Daoy (cell line): Measurements from ENCODE around the gene GIT1. TPM values are rescaled to one million over a fixed set of nuclear protein-coding genes. Genes with fewer than 3 reads are reported as not detected.

Experiments
- DNase-seq: peaks from one replicate; pipeline ENCODE4 v3.0.0-alpha.2; 2015; ENCODE audit warnings: low read depth
- total RNA-seq: library from RNA; depleted of rRNA; stranded (reverse); fragments of >200 nt; shearing (Covaris generic); gene quantifications from 2 replicates; pipeline ENCODE4 v1.2.3, GENCODE V29; 2014; rRNA removed

Gene GIT1, protein sequence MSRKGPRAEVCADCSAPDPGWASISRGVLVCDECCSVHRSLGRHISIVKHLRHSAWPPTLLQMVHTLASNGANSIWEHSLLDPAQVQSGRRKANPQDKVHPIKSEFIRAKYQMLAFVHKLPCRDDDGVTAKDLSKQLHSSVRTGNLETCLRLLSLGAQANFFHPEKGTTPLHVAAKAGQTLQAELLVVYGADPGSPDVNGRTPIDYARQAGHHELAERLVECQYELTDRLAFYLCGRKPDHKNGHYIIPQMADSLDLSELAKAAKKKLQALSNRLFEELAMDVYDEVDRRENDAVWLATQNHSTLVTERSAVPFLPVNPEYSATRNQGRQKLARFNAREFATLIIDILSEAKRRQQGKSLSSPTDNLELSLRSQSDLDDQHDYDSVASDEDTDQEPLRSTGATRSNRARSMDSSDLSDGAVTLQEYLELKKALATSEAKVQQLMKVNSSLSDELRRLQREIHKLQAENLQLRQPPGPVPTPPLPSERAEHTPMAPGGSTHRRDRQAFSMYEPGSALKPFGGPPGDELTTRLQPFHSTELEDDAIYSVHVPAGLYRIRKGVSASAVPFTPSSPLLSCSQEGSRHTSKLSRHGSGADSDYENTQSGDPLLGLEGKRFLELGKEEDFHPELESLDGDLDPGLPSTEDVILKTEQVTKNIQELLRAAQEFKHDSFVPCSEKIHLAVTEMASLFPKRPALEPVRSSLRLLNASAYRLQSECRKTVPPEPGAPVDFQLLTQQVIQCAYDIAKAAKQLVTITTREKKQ
- 22.0 and 23.2 TPM in 2 replicates for total RNA-seq

GRCh38 chr17:29589524-29590410, at the start of gene GIT1:
Gene GIT1, minus strand, starts transcription at chr17:29589648. Its CDS starts 270 bp downstream, at chr17:29589378.
- DNase-seq: peak; percentile 92

GRCh38 chr17:29633886-29634285, 44.4 kb upstream of the GIT1 start:
- DNase-seq: no peak

DNA sequence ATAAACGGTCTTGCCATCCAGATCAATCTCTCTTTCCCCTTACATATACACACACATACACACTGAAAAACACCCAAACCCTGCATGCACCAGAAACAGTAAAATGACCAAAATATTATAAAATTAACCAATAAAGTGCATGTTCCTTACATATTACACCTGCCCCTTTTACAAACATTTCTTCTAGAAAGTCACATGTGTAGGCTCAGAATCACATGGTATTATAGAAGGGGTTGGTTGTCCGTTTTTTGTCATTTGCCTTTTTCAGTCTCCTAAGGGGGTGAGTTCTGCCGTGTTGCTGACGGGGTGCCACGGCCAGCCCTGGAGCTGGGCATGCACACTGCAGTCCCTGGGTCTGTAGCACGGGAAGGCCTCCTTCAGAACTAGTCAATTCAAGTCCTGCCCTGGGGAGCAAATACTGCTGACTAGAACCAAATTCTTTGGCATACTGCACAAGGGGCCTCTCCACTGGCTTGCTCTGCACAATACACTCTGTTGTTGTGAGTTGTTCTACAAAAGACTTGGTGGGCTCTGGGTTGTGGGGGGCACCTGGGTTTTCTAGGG, 41.3 kb upstream of the GIT1 start:
- DNase-seq: no peak

DNA sequence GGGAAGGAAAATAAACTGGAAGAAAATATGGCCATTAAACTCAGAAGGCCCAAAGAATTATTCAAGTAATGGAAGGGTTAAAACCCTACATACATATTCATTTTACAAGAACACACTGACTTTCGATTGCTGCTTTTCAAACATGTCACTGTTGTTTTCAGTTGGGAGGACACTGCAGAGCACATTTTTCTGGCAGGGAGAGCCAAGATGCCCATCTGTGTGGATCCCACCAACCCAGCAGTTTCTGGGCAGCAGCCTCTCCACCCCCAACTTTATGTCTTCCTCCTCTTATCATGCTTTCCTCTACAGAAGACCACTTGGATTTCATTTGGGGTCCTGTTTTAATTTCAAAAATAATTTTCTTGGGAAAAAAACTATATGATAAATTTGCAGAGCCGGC, 40.4 kb upstream of the GIT1 start:
- no peak for DNase-seq

GRCh38 chr17:29628644-29629043, 39.2 kb upstream of the GIT1 start:
- DNase-seq: no peak

DNA sequence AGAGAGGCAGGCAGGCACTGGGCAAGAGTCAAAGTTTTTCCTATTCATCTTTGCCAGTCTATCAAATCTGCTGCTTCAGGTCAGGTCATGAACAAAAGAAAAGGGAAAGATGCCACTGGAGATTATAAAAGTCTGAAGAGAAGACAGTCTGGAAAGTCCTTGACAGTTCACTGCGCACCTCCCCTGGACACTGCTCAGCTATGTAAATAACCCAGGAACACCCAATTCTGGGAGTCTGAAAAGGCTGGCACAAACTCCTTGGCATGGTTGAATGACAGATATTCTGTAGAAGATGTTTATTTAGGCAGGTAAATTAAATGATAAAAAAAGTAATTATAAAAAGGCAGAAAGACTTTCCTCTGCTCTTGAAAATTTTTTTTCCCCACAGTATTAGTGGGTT, 38.5 kb upstream of the GIT1 start:
- no peak for DNase-seq

GRCh38 chr17:29625037-29625750, 35.7 kb upstream of the GIT1 start:
- DNase-seq: peak; percentile 73

DNA sequence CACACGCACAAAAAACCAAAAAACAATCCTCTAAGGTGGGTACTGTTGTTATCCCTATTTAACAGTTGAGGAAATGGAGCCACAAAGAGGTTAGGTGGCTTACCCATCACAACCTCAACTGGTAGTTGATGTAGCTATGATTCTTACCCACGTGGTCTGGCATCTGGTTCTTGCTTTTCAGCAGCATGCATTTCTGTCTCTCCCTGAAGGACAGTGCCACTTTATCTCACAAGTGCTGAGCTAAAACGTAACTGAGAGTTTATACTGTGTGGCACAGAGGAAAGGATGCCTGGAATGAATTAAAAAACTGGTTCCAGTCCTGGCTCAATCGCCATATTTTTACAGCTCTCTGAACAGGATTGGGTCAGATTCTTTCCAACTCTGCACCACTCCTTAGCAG, 35.1 kb upstream of the GIT1 start:
- DNase-seq: no peak

- DNase-seq: no peak
These were observed 33.8 kb upstream of the GIT1 start for GRCh38 chr17:29623283-29623647.

DNA sequence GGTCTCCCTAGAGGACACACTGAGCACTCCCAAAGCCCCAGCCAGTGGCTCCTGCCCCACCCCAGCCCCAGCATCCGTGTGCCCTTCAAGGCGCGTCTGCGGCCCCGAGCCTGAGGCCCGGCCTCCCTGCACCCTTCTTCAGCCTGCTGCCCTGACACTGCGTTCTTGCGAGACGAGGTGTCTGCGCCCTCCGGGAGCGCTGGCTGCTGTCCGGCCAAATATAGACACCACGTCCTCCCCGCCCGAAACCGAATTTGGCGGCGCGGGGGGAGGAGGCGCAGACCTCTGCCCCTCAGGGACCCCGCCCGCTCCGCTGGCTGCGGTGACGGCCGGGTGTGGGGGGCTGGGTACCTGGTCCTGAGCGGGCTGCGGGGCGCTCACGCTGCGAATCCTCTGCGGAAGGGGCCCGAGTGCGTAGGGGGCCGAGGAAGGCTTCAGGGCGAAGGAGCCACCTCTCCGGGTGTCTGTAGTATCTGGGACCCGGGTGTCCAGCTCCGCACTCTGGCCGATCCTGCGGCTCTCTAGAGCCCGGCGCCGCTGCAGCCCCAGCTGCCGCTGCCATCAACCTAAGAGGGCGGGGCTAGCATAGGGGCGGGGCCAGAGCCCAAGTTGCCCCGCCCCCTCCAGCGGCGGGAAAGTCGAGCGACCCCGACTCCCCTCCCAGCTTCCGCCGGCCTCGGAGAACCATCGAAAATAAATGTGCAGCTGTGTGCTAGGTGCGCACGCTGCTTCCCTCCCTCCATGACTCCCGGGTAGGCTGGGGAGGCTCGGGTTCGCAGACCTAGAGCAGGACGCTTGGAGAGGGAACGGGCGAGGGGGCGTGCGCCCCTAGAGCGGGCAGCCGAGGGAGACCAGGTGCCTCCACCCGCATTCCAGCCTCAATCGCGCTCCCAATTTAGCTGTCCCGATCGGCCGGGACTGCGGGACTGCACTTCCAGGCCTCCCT, 33.2 kb upstream of the GIT1 start, which contains the start of gene CORO6:
Gene CORO6 (minus strand): TSS at position 576 of the 946 bp plus-strand sequence. CDS start 1,491 bp downstream, outside the sequence.
- peak; percentile 51 for DNase-seq

DNA sequence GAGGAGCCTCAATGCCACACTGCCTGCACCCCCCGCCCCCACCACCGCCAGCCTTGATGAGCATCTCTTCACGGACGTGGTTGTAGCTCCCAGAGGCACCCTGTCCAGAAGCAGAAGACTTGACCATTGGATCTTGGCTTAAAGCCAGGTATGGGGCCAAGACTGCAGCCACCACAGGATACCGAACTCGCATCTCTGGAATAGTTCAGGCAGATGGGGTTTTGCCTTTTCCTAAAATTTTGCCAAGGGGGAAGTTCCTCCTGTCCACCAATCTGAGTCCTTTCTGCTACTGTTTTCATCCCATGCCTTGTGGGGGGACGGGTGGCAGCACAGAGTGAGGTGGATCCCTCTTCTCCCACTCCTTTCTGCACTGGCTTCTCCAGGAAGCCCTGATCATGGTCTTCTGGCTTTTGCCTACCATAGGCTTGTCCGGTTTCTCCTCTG, 32.3 kb upstream of the GIT1 start:
- DNase-seq: no peak

GRCh38 chr17:29620779-29621500, 31.5 kb upstream of the GIT1 start:
- DNase-seq: no peak

DNA sequence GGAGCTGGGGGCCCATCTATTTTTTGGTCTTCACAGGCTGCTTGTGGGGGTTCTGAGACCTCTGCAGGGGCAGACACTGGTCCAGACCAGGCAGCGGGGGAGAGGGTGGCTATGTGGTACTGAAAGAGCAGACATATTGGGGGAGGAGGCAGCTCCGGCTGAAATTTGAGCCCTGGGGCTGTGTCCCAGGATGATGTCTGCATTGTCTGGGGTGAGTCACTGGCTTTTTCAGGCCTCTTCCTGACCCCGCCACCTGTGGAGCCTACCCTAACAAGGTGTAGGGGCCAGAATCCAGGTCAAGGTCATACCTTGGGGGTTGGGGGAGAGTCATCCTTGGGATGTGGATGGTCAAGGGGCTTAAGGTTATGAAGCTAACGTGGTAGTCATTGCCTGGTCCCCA, 30.8 kb upstream of the GIT1 start:
- peak; percentile 66 for DNase-seq

DNA sequence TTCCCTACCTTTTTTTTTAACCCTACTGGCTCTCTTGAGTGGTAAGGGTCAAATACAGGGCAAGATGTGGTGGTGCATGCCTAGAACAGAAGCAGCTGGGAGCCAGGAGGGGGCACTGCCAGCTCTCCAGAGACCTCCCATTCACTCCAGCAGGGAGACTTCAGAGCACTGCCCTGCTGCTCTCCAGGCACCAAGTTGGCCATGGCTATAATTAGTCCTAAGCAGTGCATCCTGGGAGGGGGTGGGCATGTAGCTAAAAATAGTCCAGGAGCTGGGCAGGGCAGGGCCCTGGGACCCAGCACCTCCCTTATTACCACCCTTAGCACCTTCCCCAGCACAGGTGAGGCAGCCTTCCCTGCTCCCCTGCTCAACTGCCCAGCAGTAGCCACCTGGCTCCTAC, 29.8 kb upstream of the GIT1 start:
- DNase-seq: peak; percentile 52

DNA sequence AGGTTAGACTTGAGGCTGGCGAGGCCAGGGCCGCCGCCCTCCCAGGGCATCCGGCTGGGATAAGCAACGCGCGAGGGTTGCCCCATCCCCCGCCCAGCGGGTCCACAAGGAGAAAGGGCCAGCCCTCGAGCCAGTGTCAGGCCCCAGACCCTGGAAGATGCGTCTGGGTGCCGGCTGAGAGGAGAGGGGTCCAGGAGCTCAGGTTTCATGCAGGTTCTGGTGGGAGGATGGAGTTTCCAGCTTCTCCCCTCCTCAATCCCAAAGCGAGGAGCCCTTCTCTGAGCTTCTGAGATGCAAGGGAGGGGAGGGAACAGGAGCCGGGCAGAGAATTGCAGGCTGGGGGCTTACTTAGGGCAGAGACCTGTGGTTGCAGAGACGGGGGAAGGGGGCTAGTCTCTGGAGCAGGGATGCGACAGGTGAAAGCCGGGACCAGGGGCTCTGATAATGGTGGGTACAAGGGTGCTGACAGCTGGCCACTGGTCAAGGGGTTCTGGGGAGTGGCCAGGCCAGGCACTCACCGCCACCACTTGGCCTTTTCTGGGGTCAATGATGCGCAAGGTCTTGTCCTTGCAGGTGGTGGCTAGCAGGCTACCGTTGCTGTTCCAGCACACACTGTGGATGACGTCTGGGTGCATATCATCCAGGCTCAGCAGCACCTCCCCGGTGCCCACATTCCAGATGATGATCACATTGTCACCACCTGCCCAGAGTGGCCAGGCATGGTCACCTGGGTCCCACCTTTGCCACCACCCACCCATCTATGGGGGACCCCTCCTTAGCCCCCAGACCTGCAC, 29.0 kb upstream of the GIT1 start:
- DNase-seq: no peak

DNA sequence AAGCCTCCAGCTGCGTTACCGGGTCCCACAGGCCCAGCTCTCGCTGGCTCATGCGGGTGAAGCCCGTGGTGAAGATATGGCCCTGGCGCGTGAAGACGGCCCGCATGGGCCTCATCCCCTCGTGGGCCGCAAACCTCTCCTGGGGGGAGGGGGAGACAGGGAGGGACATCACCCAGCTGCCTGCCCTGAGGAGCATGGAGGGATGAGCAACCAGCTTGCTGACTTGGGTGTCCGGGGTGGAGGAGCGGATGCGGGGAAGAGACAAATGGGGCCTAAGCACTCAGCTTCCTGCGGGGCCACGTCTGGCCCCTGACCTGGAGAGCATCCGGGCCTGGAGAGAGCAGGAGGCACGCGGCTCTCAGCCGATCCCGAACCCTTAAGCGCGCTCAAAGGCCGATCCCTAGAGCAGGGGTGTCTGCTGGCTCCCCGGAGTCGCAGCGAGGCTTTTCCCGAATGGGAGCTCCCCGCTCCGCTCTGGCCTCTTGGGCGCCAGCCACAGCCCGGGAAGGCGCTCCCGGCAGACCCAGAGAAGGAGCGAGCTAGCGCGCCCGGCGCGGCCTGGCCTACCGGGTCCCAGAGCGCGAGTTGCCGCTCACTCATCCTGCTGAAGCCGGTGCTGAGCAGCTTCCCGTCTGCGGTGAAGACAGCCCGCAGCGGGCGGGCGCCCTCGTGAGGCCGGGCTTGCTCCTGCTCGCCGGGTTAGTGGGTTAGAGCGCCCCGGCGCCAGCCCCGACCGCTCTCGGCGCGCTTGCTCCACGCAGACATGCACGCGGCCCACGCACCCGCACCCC, 28.2 kb upstream of the GIT1 start:
- DNase-seq: peak; percentile 86

DNA sequence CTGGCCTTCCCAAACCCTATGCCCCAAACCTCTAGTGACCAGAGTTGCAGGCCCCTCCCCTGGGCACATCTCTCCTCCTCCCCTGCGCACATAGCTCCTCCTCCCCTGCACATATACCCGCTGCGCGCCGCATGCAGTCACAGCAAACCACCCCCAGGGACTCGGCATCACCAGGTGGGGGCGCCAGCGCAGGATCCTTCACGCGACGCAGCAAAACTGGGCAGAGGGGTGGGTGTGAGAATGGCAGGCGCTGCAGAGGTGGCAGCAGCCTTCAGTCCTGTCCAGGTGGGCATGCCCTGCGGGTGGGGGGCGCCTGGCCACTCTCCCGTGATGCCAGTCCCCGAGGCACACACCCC, 27.7 kb upstream of the GIT1 start:
- peak; percentile 89 for DNase-seq
